T-helper 17 cell (primary cell): ENCODE results near the gene SCUBE3. TPM values are rescaled to one million over a fixed set of nuclear protein-coding genes. Genes with fewer than 3 reads are reported as not detected.

Source experiments
- ATAC-seq: fragments of 150-1000 bp; cut with Tn5 transposase; 2 replicates; pipeline ENCODE4 v1.10.0; 2021; ENCODE audit warnings: mild to moderate bottlenecking, moderate library complexity
- DNase-seq, 3 donors: peaks; one replicate each; pipeline versions ENCODE4 v3.0.0 to v3.0.0-alpha.2; 2020 to 2021
- H3K9me3 ChIP-seq: one replicate; pipeline ENCODE4 v1.7.0; 2013; ENCODE audit warnings: low read length, mild to moderate bottlenecking; ENCODE audit not compliant: control insufficient read depth, poor library complexity, severe bottlenecking
- H3K27ac Mint-ChIP-seq: one replicate; pipeline ENCODE4 v1.8.0; 2022; ENCODE audit warnings: mild to moderate bottlenecking, moderate library complexity, mixed read lengths
- H3K27me3 Mint-ChIP-seq: one replicate; pipeline ENCODE4 v1.8.0; 2022; ENCODE audit warnings: mixed read lengths
- H3K36me3 Mint-ChIP-seq: one replicate; pipeline ENCODE4 v1.8.0; 2022; ENCODE audit warnings: low read depth, mixed read lengths
- H3K4me1 Mint-ChIP-seq: one replicate; pipeline ENCODE4 v1.8.0; 2022; ENCODE audit warnings: mild to moderate bottlenecking, mixed read lengths
- H3K4me3 Mint-ChIP-seq: one replicate; pipeline ENCODE4 v1.8.0; 2022; ENCODE audit warnings: mild to moderate bottlenecking, moderate library complexity, mixed read lengths
- total RNA-seq, 4 donors: library from RNA in 2 of 4; stranded (reverse) in 2 of 4; gene quantifications; one replicate each; pipeline ENCODE4 v1.2.3 and lab custom pipeline; 2022 to 2026

SCUBE3 gene
- total RNA-seq, 2 donors from 2014 or later, result not detected

DNA sequence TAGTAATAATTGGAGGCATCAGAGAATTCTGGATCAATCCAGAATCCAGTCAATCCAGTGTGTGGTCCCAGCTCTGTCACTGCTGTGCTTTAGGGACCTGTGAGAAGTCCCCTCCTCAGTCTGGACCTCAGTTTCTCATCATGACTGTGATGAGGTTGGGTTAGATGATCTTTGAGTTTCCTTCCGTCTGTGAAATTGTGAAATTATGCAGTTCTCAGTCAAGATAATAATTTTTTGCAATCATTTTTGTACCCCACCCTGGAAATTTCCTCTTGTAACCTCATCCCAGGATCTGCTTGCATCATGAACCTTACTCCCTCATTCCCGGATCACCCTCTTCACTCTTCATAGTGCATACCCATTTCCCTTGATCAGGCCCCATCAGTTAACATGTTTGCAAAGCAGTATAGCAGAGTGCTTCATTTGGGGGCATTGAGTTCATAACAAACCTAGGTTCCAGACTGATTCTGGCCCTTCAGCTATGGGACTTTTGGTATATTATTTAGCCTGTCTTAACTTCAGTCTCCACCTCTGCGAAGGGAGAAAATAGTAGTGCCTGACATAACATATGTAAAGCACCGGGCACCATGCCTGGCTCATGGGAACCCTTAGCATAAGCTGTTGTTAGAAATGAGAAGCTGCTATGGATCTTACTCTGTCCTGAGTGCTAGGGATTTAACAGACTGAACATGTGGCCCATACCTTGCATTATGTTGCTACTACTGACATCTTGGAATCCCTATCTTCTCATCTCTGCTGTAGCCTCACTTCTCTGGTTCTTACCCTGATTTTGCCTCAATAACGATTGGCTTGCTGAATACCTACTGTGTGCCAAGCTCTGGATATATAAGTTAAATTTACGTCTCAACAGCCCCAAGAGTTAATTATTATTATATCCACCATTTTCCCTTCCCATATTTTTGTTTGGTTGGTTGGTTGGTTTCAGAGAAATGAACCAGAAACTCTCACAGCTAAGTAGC lies 47.1 kb downstream of the SCUBE3 start:
- no peak for DNase-seq
- ATAC-seq, result no peak
- no peaks in the 10 kb centered on the region for H3K9me3 ChIP-seq

DNA sequence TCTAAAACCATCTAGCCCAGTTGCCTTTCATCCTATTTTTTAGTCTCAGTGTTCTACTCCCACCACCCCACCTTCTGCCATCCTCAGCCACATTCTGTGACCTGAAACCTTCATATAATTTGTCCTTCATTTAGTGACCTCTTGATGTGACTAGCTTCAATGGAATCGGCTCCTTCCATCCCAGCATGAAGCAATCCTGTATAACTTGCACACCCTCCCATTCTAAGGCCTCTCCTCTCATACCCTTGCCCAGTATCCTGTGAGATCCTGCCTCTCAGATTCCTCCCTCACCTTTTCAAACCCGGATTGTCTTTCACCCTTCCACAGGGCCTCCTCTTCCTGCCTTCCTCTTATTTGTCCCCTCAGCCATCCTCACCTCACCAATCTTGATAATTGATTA lies 48.8 kb downstream of the SCUBE3 start:
- H3K27ac Mint-ChIP-seq, result peak overlapping the region; percentile 98
- no peaks in the 10 kb centered on the region for H3K9me3 ChIP-seq
- ATAC-seq (no peak), DNase-seq (no peak)
- H3K4me1 Mint-ChIP-seq, result peaks cover 57% of the 10 kb centered on the region
- no peaks in the 10 kb centered on the region for H3K36me3 Mint-ChIP-seq
- peak overlapping the region; percentile 13 for H3K4me3 Mint-ChIP-seq
- no peaks in the 10 kb centered on the region for H3K27me3 Mint-ChIP-seq

More for the DNA sequence above, 47.1 kb downstream of the SCUBE3 start:
- Mint-ChIP-seq H3K27me3 (no peaks in the 10 kb centered on the region), H3K27ac (peak overlapping the region; percentile 98), H3K4me1 (peaks cover 53% of the 10 kb centered on the region), H3K36me3 (no peaks in the 10 kb centered on the region), H3K4me3 (peak overlapping the region; percentile 96)

DNA sequence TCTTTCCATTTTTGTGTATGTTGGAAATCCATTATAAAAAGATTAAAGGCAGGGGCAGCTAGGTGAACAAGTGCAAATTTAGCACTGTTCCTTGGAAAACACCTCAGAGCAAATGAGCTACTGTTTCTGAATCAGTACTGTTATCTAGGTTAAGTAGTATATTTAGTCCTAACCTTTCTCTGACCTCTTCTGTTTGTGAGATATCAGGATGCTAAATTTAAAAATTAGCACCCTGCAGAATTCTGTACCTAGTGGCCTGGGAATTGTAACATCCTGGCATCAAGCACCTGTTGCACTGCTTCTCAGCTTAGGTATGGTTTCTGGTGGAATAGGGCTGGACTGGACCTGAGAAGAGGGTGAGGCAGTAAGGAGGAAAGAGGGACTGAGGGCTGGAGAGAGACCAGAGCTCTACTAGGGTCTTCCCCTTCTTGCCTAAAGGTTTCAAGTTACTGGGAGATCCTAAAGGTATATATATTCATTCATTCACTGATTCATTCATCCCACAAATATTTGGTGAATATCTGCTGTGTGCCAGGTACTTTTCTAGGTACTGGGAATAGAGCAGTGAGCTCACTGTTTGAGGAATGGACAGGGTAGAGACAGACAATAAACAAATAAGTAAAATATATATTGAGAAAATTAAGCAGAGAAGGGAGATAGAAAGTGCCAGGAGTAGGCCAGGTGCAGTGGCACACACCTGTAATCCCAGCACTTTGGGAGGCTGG lies 51.0 kb downstream of the SCUBE3 start:
- H3K27ac Mint-ChIP-seq, result peak overlapping the region; percentile 81
- H3K27me3 Mint-ChIP-seq, result no peaks in the 10 kb centered on the region
- DNase-seq, result no peak
- peaks cover 55% of the 10 kb centered on the region for H3K4me1 Mint-ChIP-seq
- no peak for ATAC-seq
- no peaks in the 10 kb centered on the region for H3K36me3 Mint-ChIP-seq
- no peaks in the 10 kb centered on the region for H3K9me3 ChIP-seq
- H3K4me3 Mint-ChIP-seq, result no peak overlapping the region

DNA sequence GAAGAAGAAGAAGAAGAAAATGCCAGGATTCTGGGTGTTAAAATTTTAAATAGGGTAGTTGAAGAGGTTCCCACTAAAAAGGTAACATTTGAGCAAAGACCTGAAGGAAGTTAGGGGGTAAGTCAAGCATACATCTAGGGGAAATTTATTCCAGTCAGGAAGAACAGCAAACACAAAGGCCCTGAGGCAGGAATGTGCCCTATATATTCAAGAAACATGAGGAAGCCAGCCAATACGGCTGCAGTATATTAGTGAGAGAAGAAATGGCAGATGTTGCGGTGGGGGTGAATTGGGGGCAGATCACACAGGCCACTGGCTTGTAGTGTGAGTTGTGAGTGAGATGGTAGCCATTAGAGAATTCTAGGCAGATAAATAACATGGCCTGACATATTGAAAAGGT lies 51.8 kb downstream of the SCUBE3 start:
- ATAC-seq (no peak), DNase-seq (no peak)
- no peaks in the 10 kb centered on the region for H3K27me3 Mint-ChIP-seq
- peak overlapping the region; percentile 81 for H3K27ac Mint-ChIP-seq
- H3K36me3 Mint-ChIP-seq, result no peaks in the 10 kb centered on the region
- H3K4me3 Mint-ChIP-seq, result no peak overlapping the region
- H3K4me1 Mint-ChIP-seq, result peaks cover 49% of the 10 kb centered on the region
- H3K9me3 ChIP-seq, result no peaks in the 10 kb centered on the region

DNA sequence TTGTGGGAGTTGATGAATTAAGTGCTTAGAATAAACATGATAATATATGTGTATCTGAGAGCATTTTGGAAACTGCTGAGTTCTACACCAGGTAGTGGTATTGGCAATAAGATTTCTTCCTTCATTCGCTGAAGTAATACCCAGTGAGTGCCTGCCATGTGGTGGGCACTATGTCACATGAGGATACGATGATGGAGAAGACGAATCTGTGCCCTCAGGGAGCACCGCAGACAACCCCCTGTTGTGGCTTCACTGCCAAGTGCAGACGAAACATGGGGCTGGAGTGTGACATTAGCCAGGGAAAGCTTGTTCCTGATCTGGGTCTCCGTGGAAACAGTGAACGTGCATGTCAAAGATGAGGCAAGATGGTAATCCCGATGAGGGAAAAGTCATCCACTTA lies 53.7 kb downstream of the SCUBE3 start:
- Mint-ChIP-seq H3K36me3 (no peaks in the 10 kb centered on the region), H3K4me3 (no peak overlapping the region), H3K4me1 (peaks cover 36% of the 10 kb centered on the region), H3K27ac (no peak overlapping the region), H3K27me3 (no peaks in the 10 kb centered on the region)
- ATAC-seq, result no peak
- H3K9me3 ChIP-seq, result no peaks in the 10 kb centered on the region
- no peak for DNase-seq

DNA sequence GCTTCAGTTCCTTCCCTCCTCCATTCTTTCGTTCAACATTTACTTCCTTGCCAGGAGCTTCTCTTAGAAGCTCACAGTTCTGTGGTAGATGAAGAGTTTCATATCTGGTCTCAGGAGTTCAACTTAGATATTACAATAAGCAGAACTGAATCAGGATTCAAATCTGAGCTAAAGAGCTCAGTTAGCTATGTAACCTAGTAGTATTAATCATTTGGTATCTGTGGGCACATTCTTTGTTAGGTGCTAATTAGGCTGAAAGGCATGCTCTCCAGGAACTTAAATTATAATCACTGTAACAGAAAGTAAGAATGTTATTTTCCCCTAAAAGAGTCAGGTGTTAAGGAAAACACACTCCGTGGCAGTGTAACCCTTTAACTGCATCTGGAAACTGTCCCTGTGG lies 54.1 kb downstream of the SCUBE3 start:
- Mint-ChIP-seq H3K36me3 (no peaks in the 10 kb centered on the region), H3K27me3 (no peaks in the 10 kb centered on the region), H3K27ac (no peak overlapping the region), H3K4me3 (no peak overlapping the region), H3K4me1 (peaks cover 31% of the 10 kb centered on the region)
- no peaks in the 10 kb centered on the region for H3K9me3 ChIP-seq
- no peak for ATAC-seq
- no peak for DNase-seq

DNA sequence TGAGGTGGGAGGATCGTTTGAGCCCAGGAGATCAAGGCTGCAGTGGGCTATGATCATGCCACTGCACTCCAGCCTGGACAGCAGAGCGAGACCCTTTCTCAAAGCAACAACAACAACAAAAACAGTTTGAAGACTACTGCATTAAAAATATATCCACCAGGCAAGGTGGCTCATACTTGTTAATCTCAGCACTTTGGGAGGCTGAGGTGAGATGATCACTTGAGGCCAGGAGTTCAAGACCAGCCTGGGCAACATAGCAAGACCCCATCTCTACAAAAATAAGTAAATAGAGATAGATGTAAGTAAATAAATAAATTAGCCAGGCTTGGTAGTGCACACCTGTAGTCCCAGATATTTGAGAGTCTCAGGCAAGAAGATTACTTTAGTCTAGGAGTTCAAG lies 58.2 kb downstream of the SCUBE3 start:
- H3K27ac Mint-ChIP-seq, result no peak overlapping the region
- ATAC-seq, result no peak
- H3K36me3 Mint-ChIP-seq, result no peaks in the 10 kb centered on the region
- no peak overlapping the region for H3K4me3 Mint-ChIP-seq
- no peaks in the 10 kb centered on the region for H3K9me3 ChIP-seq
- H3K27me3 Mint-ChIP-seq, result no peaks in the 10 kb centered on the region
- DNase-seq, result no peak
- H3K4me1 Mint-ChIP-seq, result peaks cover 17% of the 10 kb centered on the region

DNA sequence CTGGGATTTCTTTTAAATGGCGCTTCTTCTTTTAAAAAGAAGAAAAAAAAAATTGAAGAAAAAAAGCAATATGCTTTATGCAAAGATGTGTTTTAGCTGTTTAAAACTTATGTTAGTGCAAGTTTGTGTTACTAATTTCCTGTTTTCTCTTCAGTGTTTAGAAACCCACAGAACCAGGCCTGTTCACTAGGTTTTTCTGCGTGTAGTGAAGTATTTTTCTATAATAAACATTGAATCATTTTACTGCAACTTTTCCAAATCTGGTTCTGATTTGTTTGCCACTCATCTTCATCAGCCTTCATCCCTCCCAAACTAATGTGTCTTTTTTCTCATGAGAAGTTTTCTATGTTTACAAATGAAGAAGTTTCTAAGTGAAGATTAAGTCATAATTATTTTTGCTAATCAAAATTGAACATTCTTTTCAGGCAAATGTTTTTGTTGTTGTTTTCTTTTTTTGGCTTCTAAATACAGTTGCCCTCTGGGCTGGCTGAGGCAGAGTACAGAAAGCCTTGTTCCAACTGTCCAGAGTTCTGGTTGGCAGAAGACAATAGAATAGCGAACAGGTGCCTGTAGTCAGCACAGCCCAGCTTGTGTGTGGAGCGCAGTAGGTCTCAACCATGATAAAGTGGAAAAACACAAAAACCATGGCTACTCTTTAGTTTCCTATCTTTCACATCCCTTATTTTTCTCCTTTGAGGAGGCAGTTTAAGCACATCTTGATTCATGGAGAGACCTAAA lies 60.2 kb downstream of the SCUBE3 start:
- Mint-ChIP-seq H3K4me3 (no peak overlapping the region), H3K4me1 (peaks cover 14% of the 10 kb centered on the region), H3K27me3 (no peaks in the 10 kb centered on the region), H3K36me3 (no peaks in the 10 kb centered on the region), H3K27ac (no peak overlapping the region)
- no peak for ATAC-seq
- H3K9me3 ChIP-seq, result no peaks in the 10 kb centered on the region
- no peak for DNase-seq

DNA sequence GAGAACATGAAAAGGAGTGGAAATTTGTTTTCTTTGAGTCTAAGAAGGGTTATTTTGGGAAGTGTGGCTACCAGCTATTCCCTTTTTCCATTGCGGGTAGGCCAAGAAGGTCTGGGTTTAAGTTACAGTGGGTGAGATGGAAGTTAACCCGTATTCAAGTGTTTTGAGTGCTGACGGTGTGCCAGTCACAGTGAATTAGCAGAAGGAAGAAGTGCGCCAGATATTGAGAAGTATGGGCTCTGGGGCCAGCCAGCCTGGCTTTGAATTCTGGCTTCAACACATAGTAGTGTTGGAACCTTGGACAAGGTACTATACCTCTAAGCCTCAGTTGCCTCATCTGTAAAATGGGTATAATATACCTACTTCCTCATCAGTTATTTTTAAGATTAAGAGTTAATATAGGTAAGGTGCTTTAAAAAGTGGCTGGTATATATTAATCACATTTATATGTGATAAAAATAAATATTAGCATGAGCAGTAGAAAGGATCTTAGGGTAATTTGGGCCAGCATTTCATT lies 62.0 kb downstream of the SCUBE3 start:
- H3K9me3 ChIP-seq, result no peaks in the 10 kb centered on the region
- H3K27me3 Mint-ChIP-seq, result no peaks in the 10 kb centered on the region
- no peak overlapping the region for H3K4me3 Mint-ChIP-seq
- DNase-seq (no peak), ATAC-seq (no peak)
- H3K4me1 Mint-ChIP-seq, result peaks cover 16% of the 10 kb centered on the region
- no peaks in the 10 kb centered on the region for H3K36me3 Mint-ChIP-seq
- H3K27ac Mint-ChIP-seq, result peak overlapping the region; percentile 6

DNA sequence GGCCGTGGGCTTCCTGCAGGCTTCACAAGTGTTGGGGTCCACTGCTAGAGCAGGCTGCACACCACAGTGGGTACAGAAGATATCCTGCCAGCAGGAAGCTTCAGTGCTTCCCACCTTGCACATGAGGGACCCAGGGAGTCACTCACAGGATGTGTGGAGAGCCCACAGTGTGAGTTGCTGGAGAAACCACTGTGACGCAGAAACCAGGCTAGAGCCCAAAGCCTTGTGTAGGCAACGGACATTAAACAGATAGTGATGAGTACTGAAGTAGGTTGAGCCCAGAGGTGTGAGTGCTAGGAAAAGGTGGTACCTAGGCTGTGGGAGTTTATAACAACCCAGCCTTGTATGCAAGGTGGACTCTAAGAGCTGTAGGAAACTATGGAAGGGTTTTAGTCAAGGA lies 65.0 kb downstream of the SCUBE3 start:
- Mint-ChIP-seq H3K27me3 (no peaks in the 10 kb centered on the region), H3K36me3 (peaks cover 3% of the 10 kb centered on the region), H3K27ac (no peak overlapping the region), H3K4me3 (no peak overlapping the region), H3K4me1 (peaks cover 14% of the 10 kb centered on the region)
- H3K9me3 ChIP-seq, result no peaks in the 10 kb centered on the region
- ATAC-seq, result no peak
- no peak for DNase-seq

DNA sequence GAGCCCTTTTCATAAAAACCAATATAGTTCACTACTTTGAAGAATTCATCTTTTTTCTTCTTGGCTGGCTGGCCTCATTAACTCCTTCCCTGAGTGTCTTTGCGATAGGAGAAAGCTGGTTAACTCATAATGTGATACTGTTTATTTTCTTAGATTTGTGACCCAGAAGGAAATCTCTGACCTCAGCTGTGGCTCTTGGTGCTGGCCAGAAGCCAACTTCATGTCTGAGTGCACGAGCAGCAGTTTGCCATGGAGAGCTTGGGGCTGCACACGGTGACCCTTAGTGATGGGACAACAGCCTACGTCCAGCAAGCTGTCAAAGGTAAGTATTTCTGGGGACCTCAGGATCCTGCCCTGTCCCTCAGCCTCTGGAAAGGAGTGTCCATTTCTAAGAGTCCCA lies 67.1 kb downstream of the SCUBE3 start:
- H3K4me1 Mint-ChIP-seq, result peaks cover 9% of the 10 kb centered on the region
- no peak for DNase-seq
- ATAC-seq, result no peak
- no peak overlapping the region for H3K4me3 Mint-ChIP-seq
- no peaks in the 10 kb centered on the region for H3K27me3 Mint-ChIP-seq
- peaks cover 3% of the 10 kb centered on the region for H3K36me3 Mint-ChIP-seq
- H3K27ac Mint-ChIP-seq, result no peak overlapping the region
- H3K9me3 ChIP-seq, result no peaks in the 10 kb centered on the region

DNA sequence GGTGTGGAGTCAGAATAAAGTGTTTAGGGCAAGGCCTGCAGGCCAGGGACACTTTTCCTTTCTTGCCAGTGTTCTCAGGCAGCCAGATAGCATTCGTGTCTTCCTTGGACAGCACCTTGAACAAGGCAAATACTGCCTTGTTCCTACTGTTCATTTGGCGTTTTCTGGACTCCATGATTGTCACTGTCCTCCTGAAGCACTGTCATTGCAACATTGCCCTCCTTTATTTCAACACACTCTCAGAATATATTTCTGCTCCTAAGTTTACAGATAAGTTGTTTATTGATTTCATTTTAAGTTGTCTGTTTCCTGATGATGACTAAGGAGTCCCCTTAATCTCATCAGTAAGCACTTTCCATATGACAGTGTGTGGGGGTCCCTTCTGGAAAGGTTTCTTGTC lies 68.7 kb downstream of the SCUBE3 start:
- ATAC-seq (no peak), DNase-seq (no peak)
- H3K36me3 Mint-ChIP-seq, result peaks cover 6% of the 10 kb centered on the region
- no peak overlapping the region for H3K27ac Mint-ChIP-seq
- H3K4me3 Mint-ChIP-seq, result no peak overlapping the region
- H3K9me3 ChIP-seq, result no peaks in the 10 kb centered on the region
- H3K27me3 Mint-ChIP-seq, result no peaks in the 10 kb centered on the region
- H3K4me1 Mint-ChIP-seq, result peaks cover 10% of the 10 kb centered on the region

DNA sequence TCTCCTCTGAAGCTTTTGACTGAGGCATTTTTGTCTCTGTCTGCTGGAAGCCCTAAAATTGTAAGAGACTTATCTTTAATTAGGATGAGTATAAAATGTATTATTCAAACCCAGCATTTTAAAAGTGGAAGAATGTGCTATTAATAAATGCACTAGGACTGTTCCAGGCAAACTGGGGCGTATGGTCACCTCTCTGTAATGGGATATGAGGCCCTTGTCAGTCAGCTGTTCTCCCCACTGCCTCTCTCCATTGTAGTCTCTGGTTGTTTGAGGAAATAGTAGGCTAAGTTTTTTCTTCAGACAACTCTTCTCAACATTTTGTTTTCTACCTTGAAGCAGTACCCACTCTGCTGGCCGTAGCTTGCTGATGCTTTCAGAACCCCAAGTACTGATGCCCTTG lies 69.6 kb downstream of the SCUBE3 start:
- Mint-ChIP-seq H3K36me3 (peaks cover 6% of the 10 kb centered on the region), H3K4me1 (peaks cover 10% of the 10 kb centered on the region), H3K27ac (no peak overlapping the region), H3K4me3 (no peak overlapping the region), H3K27me3 (no peaks in the 10 kb centered on the region)
- no peaks in the 10 kb centered on the region for H3K9me3 ChIP-seq
- no peak for ATAC-seq
- no peak for DNase-seq
